Aorta (tissue), 5 donors: ENCODE results near the gene ESPL1. TPM values are rescaled to one million over a fixed set of nuclear protein-coding genes. Genes with fewer than 3 reads are reported as not detected.

Source experiments
- ATAC-seq: fragments of 200-7000 bp; cut with Tn5 transposase; one replicate; pipeline ENCODE4 v1.9.1; 2022; ENCODE audit warnings: moderate library complexity; ENCODE audit not compliant: low FRiP score
- DNase-seq, 2 donors: peaks; one replicate each; pipeline ENCODE4 v3.0.0-alpha.2; 2020
- H3K27ac ChIP-seq, 2 donors: one replicate each; pipeline ENCODE4 v1.5.1; 2013; ENCODE audit warnings: low read length in 2 of 2, mild to moderate bottlenecking in 2 of 2, moderate library complexity in 2 of 2, control low read depth in 1 of 2, inconsistent platforms in 1 of 2, low read depth in 1 of 2
- H3K27me3 ChIP-seq, 2 donors: one replicate each; pipeline ENCODE4 v1.6.1; 2013; ENCODE audit warnings: control low read depth in 1 of 2, low read length in 1 of 2, mild to moderate bottlenecking in 1 of 2, moderate library complexity in 1 of 2; ENCODE audit not compliant: insufficient read depth in 2 of 2, control insufficient read depth in 1 of 2
- H3K36me3 ChIP-seq, 2 donors: one replicate each; pipeline ENCODE4 v1.6.1; 2013; ENCODE audit warnings: control low read depth in 1 of 2, low read length in 1 of 2, mild to moderate bottlenecking in 1 of 2; ENCODE audit not compliant: insufficient read depth in 2 of 2, control insufficient read depth in 1 of 2
- H3K4me1 ChIP-seq, 2 donors: one replicate each; pipeline ENCODE4 v1.6.1; 2013; ENCODE audit warnings: low read length in 2 of 2, control low read depth in 1 of 2, mild to moderate bottlenecking in 1 of 2, moderate library complexity in 1 of 2; ENCODE audit not compliant: insufficient read depth in 2 of 2, control insufficient read depth in 1 of 2
- H3K4me3 ChIP-seq, 2 donors: one replicate each; pipeline ENCODE4 v1.5.1; 2013; ENCODE audit warnings: low read length in 2 of 2, control low read depth in 1 of 2, mild to moderate bottlenecking in 1 of 2
- H3K9me3 ChIP-seq: one replicate; pipeline ENCODE4 v1.6.1; 2013; ENCODE audit warnings: mild to moderate bottlenecking, low read length; ENCODE audit not compliant: control insufficient read depth
- WGBS, 2 donors: extraction: QIAGEN DNeasy Blood & Tissue Kit; methylation state at CpG; one replicate each; pipeline ENCODE4 v1.1.7; 2013; 5-methylcytosine and 5-hydroxymethylcytosine counted together
- intact Hi-C, 2 donors: fragments of 100-400 bp; cut with DNase I; formaldehyde crosslinking; loops; one replicate each; pipeline versions ENCODE4 v1.14.2 to v1.15.0; 2022
- polyA plus RNA-seq, 2 donors: library from polyadenylated mRNA; stranded (reverse); fragments of 200-250 nt; gene quantifications; one replicate each; pipeline ENCODE4 v1.2.3, GENCODE V29; 2013
- total RNA-seq, 2 donors: library from RNA; stranded (reverse); fragmentation: NEBNext Ultra II Directional; extraction: Animal tissue kit (Norgen Biotek cat#: 25700); gene quantifications; one replicate each; pipeline ENCODE4 v1.2.1, GENCODE V29; 2021
- donor health status: healthy with polysubstance abuse.
- donor health status: Bipolar disorder and iron deficiency.
- donor health status: DM: no; HTN: no; CAD: no.
- donor health status: DM: no; HTN: no; CAD: no.
- donor health status: DM: yes; HTN: yes; CAD: no.

The ESPL1 gene
- total and polyA plus RNA-seq, 4 donors = 0.38 to 2.8 (median 1.5) TPM

DNA sequence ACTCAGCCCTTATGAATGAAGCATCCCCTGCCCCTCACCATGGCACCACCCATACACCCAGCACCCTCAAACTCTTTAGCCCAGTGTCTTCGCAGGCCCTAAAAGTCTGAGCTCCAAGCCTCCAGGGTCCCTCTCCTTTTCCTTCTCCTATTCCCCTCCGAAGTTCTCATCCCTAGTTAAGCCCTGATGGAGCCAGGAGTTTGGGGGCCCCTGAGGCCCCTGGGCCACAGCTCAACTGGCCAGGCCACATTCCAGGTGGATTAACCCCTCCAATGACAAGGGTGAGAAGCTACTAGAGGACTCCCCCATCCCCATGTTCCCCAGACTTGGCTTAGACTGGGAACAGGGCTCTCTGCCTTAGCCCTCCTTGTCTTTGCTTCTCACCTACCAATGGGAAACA, 38.6 kb upstream of the ESPL1 start:
- WGBS, 2 donors = 82 to 85% methylated on average over 2 of the region's 2 CpGs
- Histone ChIP-seq H3K9me3 (no peaks in the 10 kb centered on the region), H3K36me3 (peaks cover 0 to 2% of the 10 kb centered on the region in 2 donors), H3K27me3 (no peaks in the 10 kb centered on the region), H3K4me1 (peaks cover 0 to 4% of the 10 kb centered on the region in 2 donors), H3K4me3 (no peak overlapping the region), H3K27ac (peak overlapping the region in 1 of 2 donors; percentile 22)
- DNase-seq = peak in 1 of 2 donors; percentile 36
- intact Hi-C loops = no loop called here
- ATAC-seq = no peak

DNA sequence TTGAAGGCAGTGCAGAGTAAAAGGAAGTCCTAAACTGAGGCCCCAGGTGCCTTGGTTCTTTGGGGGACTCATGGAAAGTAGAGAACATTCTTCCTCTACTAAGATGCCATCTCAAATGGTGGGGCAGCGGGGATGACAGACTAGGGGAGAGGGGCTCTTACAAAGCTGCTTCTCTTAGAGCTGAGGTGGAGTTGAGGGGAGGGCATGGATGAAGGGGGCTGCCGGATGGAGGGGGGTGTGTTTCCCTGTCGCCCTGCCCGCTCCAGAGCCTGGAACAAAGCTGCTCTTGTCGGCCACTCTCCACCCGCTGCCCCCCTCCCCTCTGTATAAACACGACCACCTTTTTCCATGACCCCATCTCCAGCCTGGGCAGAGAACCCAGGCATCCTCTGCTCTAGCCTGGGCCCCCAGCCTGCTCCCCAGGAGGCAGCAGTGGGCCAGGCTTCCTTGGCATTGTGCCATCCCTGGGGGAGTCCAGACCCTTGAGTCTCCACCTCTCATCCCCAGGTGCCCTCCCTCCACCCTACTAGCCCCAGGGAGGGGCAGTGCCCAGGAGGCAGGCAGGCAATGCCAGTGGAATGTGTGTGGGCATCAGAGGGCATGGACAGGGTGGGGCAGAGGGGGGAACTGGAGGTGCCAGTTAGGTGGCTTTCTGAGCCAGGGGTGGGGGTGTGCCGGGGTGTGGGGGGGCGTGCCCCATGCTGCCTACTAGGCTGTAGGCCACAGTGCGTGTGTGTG, 37.8 kb upstream of the ESPL1 start:
- 35 to 52% methylated on average over 4 to 10 of the region's 10 CpGs for WGBS, 2 donors
- Histone ChIP-seq H3K4me3 (no peak overlapping the region), H3K4me1 (peaks cover 0 to 6% of the 10 kb centered on the region in 2 donors)

GRCh38 chr12:53231671-53231920, 36.5 kb upstream of the ESPL1 start:
- 1 to 2% methylated on average over 9 of the region's 9 CpGs for WGBS, 2 donors
- Histone ChIP-seq H3K9me3 (no peaks in the 10 kb centered on the region), H3K27ac (peak overlapping the region; percentile 26 to 79), H3K4me3 (peak overlapping the region; percentile 55 to 84), H3K4me1 (peaks cover 0 to 6% of the 10 kb centered on the region in 2 donors), H3K36me3 (peaks cover 0 to 2% of the 10 kb centered on the region in 2 donors), H3K27me3 (no peaks in the 10 kb centered on the region)
- DNase-seq = no peak
- intact Hi-C loops = no loop called here
- ATAC-seq = no peak

More for the DNA sequence above, 37.8 kb upstream of the ESPL1 start:
- intact Hi-C loops = no loop called here
- ATAC-seq = no peak
- DNase-seq = peak in 1 of 2 donors; percentile 76
- peak overlapping the region in 1 of 2 donors; percentile 33 for H3K27ac ChIP-seq
- H3K36me3 ChIP-seq = peaks cover 0 to 2% of the 10 kb centered on the region in 2 donors
- no peaks in the 10 kb centered on the region for H3K27me3 ChIP-seq
- no peaks in the 10 kb centered on the region for H3K9me3 ChIP-seq

DNA sequence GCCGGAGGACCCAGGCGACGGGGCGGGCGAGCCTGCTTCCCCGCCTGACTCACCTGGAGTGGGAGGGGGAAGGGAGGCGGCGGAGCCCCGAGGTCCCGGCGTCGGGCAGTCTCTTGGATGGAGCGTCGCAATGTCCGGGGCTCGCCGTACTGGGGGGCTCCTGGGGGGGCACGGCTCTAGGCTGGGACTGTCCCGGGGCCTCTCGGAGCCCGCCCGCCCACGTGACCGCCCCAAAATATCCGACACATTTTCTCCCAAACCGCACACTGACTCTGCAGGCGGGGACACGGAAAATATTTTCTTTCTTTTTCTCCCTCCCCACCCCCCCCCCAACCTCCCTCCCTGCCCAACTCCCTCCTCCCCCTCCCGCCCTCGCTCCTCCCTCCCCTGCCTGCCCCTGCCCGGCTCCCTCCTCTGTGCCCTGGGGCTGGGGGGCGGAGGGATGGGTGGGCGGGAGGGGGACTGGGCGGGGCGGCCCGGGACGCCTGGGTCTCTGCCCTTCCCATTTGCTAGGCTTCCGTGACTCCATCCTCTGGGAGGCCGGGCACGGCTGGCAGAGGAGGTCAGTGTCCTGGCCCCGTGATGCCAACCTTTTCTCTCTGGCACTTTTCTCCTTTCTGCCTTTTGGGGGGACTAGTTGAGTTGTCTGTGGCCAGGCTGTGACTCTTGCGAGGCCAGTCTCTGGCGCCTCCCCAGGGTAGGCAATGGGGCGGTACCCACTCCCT, 36.0 kb upstream of the ESPL1 start, which contains the start of gene RARG:
TSS of gene RARG (minus strand) at position 289 of the 725 bp plus-strand sequence. CDS start 4,664 bp downstream, outside the sequence.
- H3K27ac ChIP-seq = peak within 1 kb of the TSS; percentile 79 to 91
- peak within 1 kb of the TSS; percentile 55 to 84 for H3K4me3 ChIP-seq
- H3K27me3 ChIP-seq = no peaks in the 10 kb centered on the region
- DNase-seq (peak; percentile 84 to 92), ATAC-seq (peak; percentile 88)
- WGBS, 2 donors = 0 to 1% methylated on average over 26 to 44 of the region's 44 CpGs
- intact Hi-C loops = loop anchor here in 1 of 2 donors (1.0 to 2.0 kb wide), 2 partner anchors 11 to 19 kb away; no protein-coding TSS in a partner anchor
- peaks cover 0 to 6% of the 10 kb centered on the region in 2 donors for H3K4me1 ChIP-seq
- H3K36me3 ChIP-seq = peaks cover 0 to 2% of the 10 kb centered on the region in 2 donors
- no peaks in the 10 kb centered on the region for H3K9me3 ChIP-seq

DNA sequence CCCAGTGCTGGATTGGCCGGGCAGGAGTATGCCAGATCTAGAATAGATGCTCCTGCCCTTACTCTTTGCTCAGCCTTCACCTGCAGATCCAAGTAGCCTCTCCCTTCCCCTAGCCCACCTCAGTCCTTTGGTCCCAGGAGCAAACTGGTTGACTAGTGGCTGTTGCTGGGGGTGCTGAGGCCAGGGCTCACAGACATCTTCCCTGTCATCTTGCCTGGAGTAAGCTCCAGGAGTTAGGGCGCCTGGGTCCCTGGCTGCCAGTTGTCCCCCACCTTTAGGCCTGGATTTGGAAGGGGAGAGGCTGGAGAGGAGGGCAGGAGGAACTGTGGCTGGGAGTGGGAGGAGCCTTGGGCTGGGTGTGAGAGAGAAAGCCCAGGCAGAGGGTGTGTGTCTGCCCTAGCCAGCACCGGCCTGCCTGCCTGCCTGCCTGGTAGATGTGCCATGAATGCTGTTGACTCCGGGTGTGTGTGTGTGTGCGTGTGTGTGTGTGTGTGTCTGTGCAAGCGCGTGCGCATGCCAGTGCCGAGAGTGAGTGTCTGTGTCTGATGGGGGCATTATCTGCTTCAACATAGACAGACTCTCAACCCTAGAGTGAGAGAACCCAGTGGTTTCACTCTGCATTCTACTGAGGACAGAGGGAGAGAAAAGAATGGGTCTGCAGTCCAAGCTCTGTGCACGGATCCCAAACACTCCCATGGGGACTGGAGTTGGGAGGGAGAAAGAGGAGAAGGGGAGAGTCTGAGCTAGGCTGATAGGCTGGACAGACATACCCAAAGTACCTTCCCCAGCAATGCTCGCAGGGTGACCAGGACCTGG, 35.2 kb upstream of the ESPL1 start:
- H3K36me3 ChIP-seq = no peaks in the 10 kb centered on the region
- 3 to 7% methylated on average over 11 of the region's 11 CpGs for WGBS, 2 donors
- DNase-seq = peak; percentile 84
- H3K27ac ChIP-seq = peak overlapping the region; percentile 10 to 91
- H3K9me3 ChIP-seq = no peaks in the 10 kb centered on the region
- intact Hi-C loops = loop anchor here in 1 of 2 donors (1.0 to 2.0 kb wide), 2 partner anchors 12 to 18 kb away; no protein-coding TSS in a partner anchor
- ATAC-seq = peak; percentile 80
- no peaks in the 10 kb centered on the region for H3K27me3 ChIP-seq
- H3K4me3 ChIP-seq = peak overlapping the region; percentile 21 to 55
- H3K4me1 ChIP-seq = peaks cover 0 to 6% of the 10 kb centered on the region in 2 donors

- intact Hi-C loops = loop anchor here in 1 of 2 donors (2.0 kb wide), 1 partner anchor 17 kb away; no protein-coding TSS in a partner anchor
- ATAC-seq (no peak), DNase-seq (peak in 1 of 2 donors; percentile 55)
- peak overlapping the region in 1 of 2 donors; percentile 91 for H3K27ac ChIP-seq
- H3K4me3 ChIP-seq = no peak overlapping the region
- H3K36me3 ChIP-seq = no peaks in the 10 kb centered on the region
- WGBS, 2 donors = 18 to 21% methylated on average over 7 of the region's 7 CpGs
- no peaks in the 10 kb centered on the region for H3K9me3 ChIP-seq
- H3K4me1 ChIP-seq = peaks cover 0 to 6% of the 10 kb centered on the region in 2 donors
- H3K27me3 ChIP-seq = no peaks in the 10 kb centered on the region
Observed at GRCh38 chr12:53233671-53234121, 34.4 kb upstream of the ESPL1 start.

GRCh38 chr12:53234271-53234914, 33.7 kb upstream of the ESPL1 start:
- peak overlapping the region in 1 of 2 donors; percentile 45 for H3K27ac ChIP-seq
- H3K27me3 ChIP-seq = no peaks in the 10 kb centered on the region
- H3K9me3 ChIP-seq = no peaks in the 10 kb centered on the region
- intact Hi-C loops = no loop called here
- H3K4me1 ChIP-seq = peaks cover 0 to 6% of the 10 kb centered on the region in 2 donors
- ATAC-seq (no peak), DNase-seq (peak in 1 of 2 donors; percentile 87)
- 0% methylated on average over 10 to 12 of the region's 12 CpGs for WGBS, 2 donors
- no peaks in the 10 kb centered on the region for H3K36me3 ChIP-seq
- H3K4me3 ChIP-seq = no peak overlapping the region

DNA sequence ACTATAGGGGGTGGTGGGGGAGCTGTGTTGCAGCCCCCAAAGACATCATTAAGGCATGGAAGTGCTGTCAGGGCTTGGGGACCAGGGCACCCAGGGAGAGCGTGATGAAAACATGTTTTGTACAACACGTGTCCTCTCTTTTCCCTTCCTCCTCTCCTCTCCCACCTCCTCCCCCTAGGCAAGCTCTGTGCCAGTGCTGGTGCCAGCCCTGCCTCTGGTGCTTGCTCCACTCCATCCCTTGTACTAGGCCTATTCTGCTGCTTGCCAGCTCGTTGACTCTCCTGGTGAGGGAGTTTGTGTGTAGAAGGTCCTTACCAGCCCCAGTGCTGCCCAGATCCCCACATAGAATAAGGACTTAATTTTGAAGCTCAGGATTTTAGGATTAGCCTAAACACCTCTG, 32.9 kb upstream of the ESPL1 start:
- H3K9me3 ChIP-seq = no peaks in the 10 kb centered on the region
- WGBS, 2 donors = 18 to 19% methylated on average over 3 of the region's 3 CpGs
- H3K4me3 ChIP-seq = no peak overlapping the region
- ATAC-seq (no peak), DNase-seq (peak in 1 of 2 donors; percentile 66)
- no peaks in the 10 kb centered on the region for H3K36me3 ChIP-seq
- no peak overlapping the region for H3K27ac ChIP-seq
- intact Hi-C loops = no loop called here
- H3K27me3 ChIP-seq = no peaks in the 10 kb centered on the region
- peaks cover 0 to 6% of the 10 kb centered on the region in 2 donors for H3K4me1 ChIP-seq
